Stimulated activated CD8-positive, alpha-beta memory T cell treated with anti-CD3 and anti-CD28 coated beads, Interleukin-15, amount 100 ng/mL, for 4 hours (primary cell): Measurements from ENCODE around the gene DUOXA1.
"Not testable (repeated sequence)": the region's sequence is repeated elsewhere in the genome, so short reads cannot be mapped to it uniquely, and the experiment has no call there.

Experiments
- DNase-seq, 2 donors: peaks; one replicate each; pipeline ENCODE4 v3.0.0-alpha.2; 2020; ENCODE audit warnings: low read depth in 2 of 2

DUOXA1 gene

GRCh38 chr15:45089712-45090373 lies 39.8 kb downstream of the DUOXA1 start:
- no peak for DNase-seq

GRCh38 chr15:45088801-45089711 lies 40.6 kb downstream of the DUOXA1 start:
- no peak for DNase-seq

- no peak for DNase-seq
Observed at GRCh38 chr15:45087513-45087912, 42.2 kb downstream of the DUOXA1 start.

GRCh38 chr15:45084163-45084562 lies 45.5 kb downstream of the DUOXA1 start:
- no peak for DNase-seq

GRCh38 chr15:45083223-45083622 lies 46.5 kb downstream of the DUOXA1 start:
- no peak for DNase-seq

GRCh38 chr15:45082412-45082811 lies 47.3 kb downstream of the DUOXA1 start:
- DNase-seq: not testable (repeated sequence)

- not testable (repeated sequence) for DNase-seq
Observed at GRCh38 chr15:45080593-45080992, 49.1 kb downstream of the DUOXA1 start.

- not testable (repeated sequence) for DNase-seq
Observed at GRCh38 chr15:45079628-45080246, 49.9 kb downstream of the DUOXA1 start.

- not testable (repeated sequence) for DNase-seq
Observed at GRCh38 chr15:45079201-45079600, 50.5 kb downstream of the DUOXA1 start.

- DNase-seq: not testable (repeated sequence)
Observed at GRCh38 chr15:45077391-45077790, 52.3 kb downstream of the DUOXA1 start.

GRCh38 chr15:45075440-45076320 lies 54.0 kb downstream of the DUOXA1 start:
- DNase-seq: not testable (repeated sequence)

GRCh38 chr15:45073602-45074001 lies 56.1 kb downstream of the DUOXA1 start:
- not testable (repeated sequence) for DNase-seq

- DNase-seq: not testable (repeated sequence)
Observed at GRCh38 chr15:45069942-45070360, 59.7 kb downstream of the DUOXA1 start.
